GM18511 (cell line): ENCODE data around the gene ADCYAP1.

ENCODE experiments used
- ATAC-seq: cut with Tn5 transposase; IDR thresholded peaks from one replicate; pipeline ENCODE4 v1.9.1; 2021; ENCODE audit warnings: mild to moderate bottlenecking, moderate library complexity; ENCODE audit not compliant: unreplicated experiment

The ADCYAP1 gene

GRCh38 chr18:959854-960253 lies 55.2 kb downstream of the ADCYAP1 start:
- no peak for ATAC-seq
